Measurements from ENCODE around the gene SDR9C7.
A peak's percentile ranks its signal among the peaks of the same experiment; 100 is the strongest.
"Not testable (repeated sequence)": the region's sequence is repeated elsewhere in the genome, so short reads cannot be mapped to it uniquely, and the experiment has no call there.

SDR9C7 gene

DNA sequence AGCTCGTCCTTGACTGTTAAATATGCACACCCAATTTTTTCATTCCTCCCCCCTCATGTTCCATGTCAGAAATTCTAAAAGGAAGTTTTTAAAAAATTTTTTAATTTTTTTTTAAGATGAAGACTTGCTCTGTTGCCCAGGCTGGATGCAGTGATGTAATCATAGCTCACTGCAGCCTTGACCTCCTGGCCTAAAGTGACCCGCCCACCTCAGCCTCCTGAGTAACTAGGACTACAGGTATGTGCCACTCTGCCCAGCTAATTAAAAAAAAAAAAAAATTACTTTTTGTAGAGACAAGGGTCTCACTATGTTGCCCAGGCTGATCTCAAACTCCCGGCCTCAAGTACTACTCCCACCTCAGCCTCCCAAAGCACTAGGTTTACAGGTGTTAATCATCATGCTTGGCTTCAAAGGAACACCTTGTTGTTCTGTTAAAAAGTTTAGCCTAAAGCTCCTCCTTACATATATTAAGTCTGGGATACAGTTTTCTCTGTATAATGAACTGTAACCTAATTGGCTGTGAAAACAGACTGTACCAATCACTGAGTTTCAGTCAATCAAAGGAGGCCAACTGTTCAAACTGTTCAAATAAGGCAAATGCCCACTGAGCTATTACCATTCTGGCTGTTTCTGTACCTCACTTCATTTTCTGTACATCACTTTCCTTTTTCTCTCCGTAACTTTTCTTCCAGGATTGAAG, 17.8 kb downstream of the SDR9C7 start:
- DNase-seq (ENCODE audit: low read depth), result no peak

DNA sequence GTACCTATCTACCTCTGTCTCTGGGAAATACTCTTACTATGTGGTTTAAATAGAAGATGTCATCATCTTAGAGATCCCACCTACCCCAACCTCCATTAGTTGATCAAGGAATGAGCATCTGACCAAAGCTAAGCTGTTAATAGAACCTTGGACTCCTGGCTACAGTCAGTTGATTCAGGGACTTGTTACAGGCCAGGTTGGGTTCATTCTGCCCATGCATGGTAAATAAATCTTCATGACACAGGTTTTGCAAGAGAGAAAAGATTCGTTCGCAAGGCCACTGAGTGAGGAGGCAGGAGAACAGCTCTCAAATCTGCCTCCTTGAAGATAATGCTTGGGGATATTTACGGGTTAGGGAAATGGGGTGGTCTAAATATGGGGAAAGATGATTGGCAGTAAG, 19.5 kb downstream of the SDR9C7 start:
- DNase-seq (ENCODE audit: low read depth), result no peak

DNA sequence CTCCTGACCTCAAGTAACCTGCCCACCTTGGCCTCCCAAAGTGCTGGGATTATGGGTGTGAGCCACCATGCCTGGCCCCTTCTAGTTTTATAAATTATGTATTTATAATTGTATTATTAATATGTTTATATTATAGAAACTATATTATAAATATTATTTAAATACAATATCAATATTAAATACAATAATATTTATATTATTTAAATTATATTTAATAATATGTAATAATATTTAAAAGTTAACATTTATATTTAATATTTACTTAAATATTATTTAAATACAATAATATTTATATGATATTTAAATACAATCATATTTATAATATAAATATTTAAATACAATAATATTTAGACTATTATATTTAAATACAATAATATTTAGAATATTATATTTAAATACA, 20.0 kb downstream of the SDR9C7 start:
- no peak for DNase-seq (ENCODE audit: low read depth)

DNA sequence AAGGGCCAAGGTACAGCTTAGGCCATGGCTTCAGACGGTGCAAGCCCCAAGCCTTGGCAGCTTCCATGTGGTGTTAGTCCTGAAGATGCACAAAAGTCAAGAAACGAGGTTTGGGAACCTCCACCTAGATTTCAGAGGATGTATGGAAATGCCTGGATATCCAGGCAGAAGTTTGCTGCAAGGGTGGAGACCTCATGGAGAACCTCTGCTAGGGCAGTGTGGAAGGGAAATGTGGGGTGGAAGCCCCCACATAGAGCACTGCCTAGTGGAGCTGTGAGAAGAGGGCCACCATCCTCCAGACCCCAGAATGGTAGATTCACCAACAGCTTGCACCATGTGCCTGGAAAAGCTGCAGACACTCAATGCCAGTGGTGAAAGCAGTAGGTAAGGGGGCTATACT, 24.8 kb downstream of the SDR9C7 start:
- not testable (repeated sequence) for DNase-seq (ENCODE audit: low read depth)

DNA sequence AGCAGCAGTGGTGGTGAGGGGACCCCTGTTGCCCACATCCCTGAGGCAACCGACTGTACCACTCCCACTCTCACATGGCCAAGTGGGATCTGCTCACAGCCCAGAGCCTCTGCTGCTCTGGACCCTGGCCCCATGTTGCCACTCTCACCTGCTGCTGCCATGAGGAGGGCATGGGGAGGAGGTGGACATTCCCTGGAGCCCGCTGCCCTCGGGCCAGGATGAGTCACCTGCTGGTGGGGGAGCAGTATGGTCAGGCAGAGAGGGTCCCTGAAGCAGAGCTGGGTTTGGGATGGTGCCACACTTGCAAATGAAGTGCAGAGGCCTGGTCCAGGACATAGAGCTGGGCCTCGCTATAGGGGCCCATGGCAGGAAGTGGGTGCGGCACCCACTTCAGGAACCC, 26.1 kb downstream of the SDR9C7 start:
- DNase-seq (ENCODE audit: low read depth), result no peak

DNA sequence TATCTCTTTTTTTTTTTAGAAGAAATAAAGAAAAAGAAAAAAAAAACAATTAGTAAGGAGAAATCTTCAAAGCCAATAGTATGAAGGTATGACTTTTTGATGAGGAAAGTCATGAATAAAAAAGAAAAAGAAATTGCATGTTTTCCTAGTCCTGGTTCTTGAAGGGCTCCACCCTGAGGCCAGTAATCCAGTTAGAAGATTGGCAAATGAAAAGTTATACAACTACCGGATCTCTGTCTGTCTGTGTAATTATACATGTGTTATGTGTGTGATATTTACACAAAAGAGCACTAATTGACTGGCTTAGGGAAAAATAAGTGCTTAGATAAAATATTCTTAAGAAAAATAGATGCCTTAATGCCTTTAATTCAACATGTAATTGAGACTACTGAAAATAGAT, 28.4 kb downstream of the SDR9C7 start:
- DNase-seq (ENCODE audit: low read depth), result no peak

DNA sequence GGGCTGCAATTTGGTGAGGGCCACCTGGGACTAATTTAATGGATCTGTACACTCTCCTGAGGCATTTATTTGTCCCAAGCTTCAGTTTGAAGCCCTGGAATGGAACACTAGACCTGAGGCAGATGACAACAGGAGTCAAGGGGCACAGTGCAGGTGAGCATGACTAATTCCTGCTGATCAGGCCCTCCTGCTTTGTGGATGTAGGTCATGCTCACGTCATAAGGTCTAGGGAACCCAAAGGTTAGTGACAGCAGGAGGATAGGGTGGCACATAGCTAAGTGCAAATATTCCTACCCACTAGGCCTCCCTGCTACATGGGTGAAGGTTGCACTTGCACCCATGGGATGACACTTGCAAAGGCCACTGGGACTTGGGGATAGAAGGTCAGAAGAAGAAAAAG, 30.8 kb downstream of the SDR9C7 start:
- no peak for DNase-seq (ENCODE audit: low read depth)

DNA sequence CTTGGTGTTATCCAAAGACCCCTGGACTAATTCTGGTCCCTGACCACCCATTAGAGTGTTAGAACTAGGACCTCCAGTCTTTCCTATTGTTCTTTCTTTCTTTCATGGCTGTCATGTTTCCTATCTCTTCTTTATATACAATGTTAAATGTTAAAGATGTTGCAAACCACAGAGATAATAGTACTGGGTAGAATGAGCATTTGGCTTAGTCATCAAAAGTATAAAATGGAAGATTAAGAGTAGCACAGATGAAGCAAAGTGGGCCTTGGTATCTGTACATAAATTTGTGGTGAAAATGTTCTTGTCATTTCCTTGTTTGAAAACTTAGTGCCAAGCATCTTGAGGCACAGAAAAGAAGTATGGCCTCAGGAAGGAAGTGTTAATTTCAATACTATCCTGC, 32.9 kb downstream of the SDR9C7 start:
- DNase-seq (ENCODE audit: low read depth), result not testable (repeated sequence)

DNA sequence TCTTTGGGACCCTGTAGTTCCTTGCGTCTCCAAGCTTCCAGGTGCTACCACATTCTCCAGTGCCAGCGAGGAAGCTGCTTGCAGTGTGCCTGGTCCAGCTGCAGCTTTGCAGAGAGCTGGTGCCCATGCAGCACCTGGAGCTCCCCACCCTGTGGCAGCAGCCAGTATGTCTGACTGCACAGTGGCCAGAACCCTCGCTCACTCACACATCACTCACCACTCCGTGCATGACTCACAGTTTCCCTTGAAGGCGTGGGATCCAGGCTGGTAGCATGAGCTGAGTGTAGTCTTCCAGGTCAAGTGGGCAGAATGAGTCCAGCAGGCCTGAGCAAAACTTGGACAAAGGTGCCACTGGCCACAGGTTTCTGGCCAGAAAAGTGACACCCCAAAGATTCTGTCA, 33.6 kb downstream of the SDR9C7 start:
- no peak for DNase-seq (ENCODE audit: low read depth)

DNA sequence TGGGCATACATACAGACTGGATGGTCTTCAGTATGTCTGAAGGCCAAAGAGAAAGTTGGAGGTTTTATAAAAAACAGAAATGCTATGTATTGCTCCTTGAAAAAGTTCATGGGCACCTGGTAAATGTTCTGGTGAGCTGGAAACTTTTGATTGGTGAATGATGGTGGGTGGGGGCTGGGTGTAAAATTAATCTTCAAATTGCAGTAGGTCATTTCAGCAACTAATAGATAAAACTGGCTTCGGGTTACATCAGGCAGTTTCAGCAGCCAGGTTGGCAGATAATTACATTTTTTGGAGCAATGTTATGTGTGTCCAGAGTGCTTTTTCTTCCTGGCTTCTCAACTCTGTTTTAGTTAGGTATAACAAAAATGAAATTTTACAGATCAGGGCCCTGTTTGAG, 35.3 kb downstream of the SDR9C7 start:
- DNase-seq (ENCODE audit: low read depth), result no peak

DNA sequence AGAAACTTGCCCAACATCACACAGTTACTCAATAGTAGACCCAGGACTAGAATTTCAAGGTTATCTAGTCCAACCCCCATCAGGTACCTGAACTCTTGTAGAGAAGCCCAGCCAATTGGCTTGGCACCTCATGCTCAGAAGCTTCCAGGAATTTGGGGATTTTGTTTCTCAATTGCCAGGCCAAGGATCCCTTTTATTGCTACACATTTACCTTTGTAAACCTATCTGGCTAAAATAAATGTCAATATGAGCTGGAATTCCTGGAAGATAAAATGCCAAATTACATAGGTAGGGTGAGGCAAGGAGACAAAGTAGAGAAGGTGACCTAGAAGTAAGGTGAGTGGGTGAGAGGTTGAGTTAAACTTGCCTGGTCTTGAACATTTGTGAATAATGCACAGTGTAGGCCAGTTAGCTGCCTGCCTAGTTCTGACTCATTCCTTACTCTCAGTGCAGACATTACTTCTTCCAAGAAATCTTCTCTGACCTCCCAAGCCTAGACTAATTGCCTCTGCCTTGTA, 36.3 kb downstream of the SDR9C7 start:
- DNase-seq (ENCODE audit: low read depth), result no peak

DNA sequence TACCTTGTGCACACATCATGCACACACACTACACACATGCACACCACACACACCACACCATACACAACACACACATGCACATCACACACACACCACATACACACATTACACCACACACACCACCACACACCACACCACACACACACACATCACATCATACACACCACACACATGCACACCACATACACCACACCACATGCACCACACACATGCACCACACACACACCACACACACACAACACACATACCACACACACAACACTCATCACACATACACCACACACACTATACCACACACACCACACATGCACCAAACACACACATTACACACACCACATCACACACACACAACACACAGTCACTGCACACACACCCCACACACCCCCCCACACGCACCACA, 38.1 kb downstream of the SDR9C7 start:
- no peak for DNase-seq (ENCODE audit: low read depth)

DNA sequence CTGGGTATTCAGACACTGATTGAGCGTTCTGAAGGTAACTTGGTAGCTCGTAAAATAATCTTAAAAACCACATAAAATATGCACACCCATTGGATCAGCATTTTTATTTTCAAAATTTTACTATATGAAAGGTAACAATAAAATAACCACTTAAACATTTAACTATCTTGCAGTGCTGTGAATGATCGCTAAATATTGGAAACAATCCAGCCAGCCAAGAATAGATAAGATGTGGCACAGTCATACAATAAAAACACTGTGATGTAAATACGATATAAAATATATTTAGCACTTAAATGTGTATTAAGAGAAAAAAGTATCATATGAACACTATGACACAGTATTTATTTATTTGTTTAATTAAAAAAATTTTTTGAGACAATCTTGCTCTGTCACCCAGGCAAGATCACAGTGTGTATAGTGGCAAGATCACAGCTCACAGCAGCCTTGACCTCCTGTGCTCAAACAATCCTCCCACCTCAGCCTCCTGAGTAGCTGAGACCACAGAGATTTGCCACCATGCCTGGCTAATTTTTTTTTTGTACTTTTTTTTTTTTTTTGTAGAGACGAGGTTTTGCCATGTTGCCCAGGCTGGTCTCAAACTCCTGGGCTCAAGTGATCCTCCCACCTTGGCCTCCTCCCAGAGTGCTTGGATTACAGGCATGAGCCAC, 39.4 kb downstream of the SDR9C7 start:
- no peak for DNase-seq (ENCODE audit: low read depth)

DNA sequence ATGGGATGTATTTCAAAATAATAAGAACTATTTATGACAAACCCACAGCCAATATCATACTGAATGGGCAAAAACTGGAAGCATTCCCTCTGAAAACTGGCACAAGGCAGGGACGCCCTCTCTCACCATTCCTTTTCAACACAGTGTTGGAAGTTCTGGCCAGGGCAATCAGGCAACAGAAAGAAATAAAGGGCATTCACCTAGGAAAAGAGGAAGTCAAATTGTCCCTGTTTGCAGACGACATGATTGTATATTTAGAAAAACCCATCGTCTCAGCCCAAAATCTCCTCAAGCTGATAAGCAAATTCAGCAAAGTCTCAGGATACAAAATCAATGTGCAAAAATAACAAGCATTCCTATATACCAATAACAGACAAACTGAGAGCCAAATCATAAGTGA, 42.3 kb downstream of the SDR9C7 start:
- DNase-seq (ENCODE audit: low read depth), result not testable (repeated sequence)

DNA sequence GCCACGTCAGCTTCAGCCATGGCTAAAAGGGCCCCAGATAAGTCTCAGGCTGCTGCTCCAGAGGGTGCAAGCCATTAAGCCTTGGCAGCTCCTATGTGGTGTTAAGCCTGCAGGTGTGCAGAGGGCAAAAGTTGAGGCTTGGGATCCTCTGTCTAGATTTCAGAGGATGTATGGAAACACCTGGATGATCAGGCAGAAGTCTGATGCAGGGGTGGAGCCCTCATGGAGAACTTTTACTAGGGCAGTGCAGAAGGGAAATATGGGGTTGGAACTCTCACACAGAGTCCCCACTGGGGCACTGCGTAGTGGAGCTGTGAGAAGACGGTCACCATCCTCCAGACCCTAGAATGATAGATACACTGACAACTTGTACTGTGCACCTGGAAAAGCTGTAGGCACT, 47.9 kb downstream of the SDR9C7 start:
- DNase-seq (ENCODE audit: low read depth), result no peak

DNA sequence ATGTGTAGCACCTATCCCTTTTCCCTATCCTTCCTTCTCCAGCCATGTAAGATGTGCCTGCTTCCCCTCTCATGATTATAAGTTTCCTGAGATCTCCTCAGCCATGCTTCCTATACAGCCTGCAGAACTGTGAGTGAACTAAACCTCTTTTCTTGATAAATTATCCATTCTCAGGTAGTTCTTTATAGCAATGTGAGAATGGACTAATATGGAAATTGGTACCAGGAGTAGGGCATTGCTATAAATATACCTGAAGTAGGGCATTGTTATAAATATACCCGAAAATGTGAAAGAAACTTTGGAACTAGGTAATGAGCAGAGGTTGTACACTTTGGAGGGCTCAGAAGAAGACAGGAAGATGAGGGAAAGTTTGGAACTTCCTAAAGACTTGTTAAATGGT, 48.9 kb downstream of the SDR9C7 start:
- no peak for DNase-seq (ENCODE audit: low read depth)

DNA sequence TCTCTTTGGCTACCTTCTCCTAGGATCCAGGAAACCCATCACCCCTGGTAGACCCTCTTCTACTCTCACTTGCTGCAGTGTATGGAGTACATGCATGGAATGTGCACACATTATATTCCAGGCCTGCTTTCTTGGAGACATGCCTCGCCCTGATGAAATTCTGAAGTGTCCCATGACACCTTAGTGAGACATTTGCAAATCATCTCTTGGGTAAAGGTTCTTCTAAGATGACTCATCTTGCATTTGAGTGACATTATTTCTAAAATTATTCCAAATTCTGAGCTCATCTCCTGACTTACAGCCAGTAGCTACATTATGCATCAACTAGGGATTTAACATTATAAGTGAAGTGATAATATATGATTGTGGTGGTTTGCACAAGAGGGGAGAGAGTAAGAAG, 49.8 kb downstream of the SDR9C7 start:
- peak; percentile 6 for DNase-seq (ENCODE audit: low read depth)

DNA sequence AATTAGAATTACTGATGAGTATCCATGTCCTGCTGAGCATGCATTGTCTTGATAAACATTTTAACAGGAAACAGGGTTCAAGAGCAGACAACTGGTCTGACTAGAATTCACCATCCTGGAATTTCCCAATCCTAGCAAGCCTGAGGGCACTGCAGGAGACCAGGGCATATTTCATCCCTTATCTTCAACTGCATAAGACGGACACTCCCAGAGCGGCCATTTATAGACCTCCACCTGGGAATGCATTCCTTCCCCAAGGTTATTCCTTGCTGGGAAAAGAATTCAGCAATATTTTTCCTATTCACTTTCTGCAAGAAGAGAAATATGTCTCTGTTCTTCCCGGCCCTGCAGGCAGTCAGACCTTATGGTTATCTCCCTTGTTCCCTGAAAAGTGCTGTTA, 51.8 kb downstream of the SDR9C7 start:
- DNase-seq (ENCODE audit: low read depth), result not testable (repeated sequence)

DNA sequence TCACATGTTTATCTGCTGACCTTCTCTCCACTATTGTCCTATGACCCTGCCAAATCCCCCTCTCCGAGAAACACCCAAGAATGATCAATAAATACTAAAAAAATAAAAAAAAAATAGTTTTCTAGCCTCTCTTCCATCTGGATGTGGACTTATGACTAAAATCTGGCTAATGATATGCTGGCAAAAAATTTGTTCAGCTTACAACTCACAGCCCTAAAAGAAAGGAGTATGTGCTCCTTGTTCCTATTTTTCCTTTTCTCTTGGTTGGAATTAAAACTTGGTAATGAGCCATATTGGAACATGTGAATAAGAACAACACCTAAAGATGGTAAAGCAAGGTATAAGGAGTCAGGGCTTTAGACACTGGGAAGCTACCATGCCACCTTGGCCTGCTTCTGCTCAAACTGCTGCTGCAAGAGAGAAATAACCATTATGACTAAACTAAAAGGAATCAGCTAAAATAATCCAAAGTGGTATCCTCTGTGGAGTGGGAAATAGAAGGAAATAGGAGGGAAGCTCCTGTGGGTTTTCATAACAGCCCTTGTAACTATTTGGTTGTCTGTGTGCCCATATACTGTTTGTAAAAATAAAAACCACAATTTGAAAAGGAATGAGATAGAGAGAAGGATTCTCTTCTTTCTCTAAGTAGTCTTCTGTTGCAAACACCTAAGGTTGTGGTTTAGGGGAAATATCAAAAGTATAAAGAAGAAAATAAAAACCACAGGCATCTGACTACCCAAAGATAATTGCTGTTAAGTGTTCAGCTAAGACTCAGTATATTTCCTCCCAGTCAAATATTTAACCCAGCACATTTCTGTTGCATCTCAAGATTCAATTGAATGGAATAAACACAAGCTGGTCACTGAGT, 53.8 kb downstream of the SDR9C7 start:
- no peak for DNase-seq (ENCODE audit: low read depth)

DNA sequence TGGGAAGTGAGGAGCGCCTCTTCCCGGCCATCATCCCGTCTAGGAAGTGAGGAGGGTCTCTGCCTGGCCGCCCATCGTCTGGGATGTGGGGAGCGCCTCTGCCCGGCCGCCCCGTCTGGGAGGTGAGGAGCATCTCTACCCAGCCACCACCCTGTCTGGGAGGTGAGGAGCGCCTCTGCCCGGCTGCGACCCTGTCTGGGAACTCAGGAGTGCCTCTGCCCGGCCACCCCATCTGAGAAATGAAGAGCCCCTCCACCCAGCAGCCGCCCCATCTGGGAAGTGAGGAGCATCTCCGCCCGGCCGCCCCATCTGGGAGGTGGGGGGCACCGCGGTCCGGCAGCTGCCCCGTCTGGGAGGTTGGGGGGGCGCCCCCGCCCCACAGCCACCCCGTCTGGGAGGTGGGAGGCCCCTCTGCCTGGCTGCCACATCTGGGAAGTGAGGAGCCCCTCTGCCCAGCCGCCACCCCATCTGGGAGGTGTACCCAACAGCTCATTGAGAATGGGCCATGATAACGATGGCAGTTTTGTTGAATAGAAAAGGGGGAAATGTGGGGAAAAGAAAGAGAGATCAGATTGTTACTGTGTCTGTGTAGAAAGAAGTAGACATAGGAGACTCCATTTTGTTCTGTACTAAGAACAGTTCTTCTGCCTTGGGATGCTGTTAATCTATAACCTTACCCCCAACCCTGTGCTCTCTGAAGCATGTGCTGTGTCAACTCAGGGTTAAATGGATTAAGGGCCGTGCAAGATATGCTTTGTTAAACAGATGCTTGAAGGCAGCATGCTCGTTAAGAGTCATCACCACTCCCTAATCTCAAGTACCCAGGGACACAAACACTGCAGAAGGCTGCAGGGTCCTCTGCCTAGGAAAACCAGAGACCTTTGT, 54.7 kb downstream of the SDR9C7 start:
- not testable (repeated sequence) for DNase-seq (ENCODE audit: low read depth)

DNA sequence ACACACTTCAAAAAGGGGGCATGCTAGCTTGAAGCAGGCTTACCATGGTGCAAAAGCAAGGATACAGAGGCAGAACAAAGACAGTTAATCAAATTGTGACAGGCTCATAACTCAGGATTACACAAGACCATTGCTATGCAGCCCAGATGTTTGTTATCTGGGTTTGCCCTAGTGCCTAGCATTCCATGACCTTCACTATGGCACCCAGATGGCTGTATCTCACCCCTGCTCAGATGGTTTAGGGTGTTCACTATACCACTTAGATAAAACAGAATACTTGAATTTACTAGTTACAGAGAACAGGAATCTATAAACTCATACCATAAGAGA, 56.2 kb downstream of the SDR9C7 start:
- DNase-seq (ENCODE audit: low read depth), result no peak
